Vagina (tissue), 2 donors: ENCODE data around the gene RNF11. TPM values are rescaled to one million over a fixed set of nuclear protein-coding genes. Genes with fewer than 3 reads are reported as not detected.

Source experiments
- DNase-seq, 2 donors: peaks; one replicate each; pipeline ENCODE4 v3.0.0-alpha.2; 2017; ENCODE audit errors: extremely low spot score in 2 of 2
- H3K27ac ChIP-seq: fragments of 200-600 bp; sonication (generic); one replicate; pipeline ENCODE4 v1.5.1; 2019
- H3K27me3 ChIP-seq: fragments of 200-600 bp; sonication (generic); one replicate; pipeline ENCODE4 v1.5.1; 2019
- H3K36me3 ChIP-seq, 2 donors: fragments of 200-600 bp; sonication (generic); one replicate each; pipeline ENCODE4 v1.5.1; 2017 to 2019
- H3K4me1 ChIP-seq: fragments of 200-600 bp; sonication (generic); one replicate; pipeline ENCODE4 v1.5.1; 2019
- H3K4me3 ChIP-seq, 2 donors: fragments of 200-600 bp; sonication (generic); 1 replicate in 1 of 2; 2 replicates in 1 of 2; pipeline ENCODE4 v1.5.1; 2016 to 2019
- H3K9me3 ChIP-seq: fragments of 200-600 bp; sonication (generic); one replicate; pipeline ENCODE4 v1.5.1; 2019
- POLR2A ChIP-seq, 2 donors: fragments of 450-650 bp; IDR thresholded peaks; one replicate each; pipeline ENCODE4 v1.6.1; 2017; ENCODE audit warnings: antibody characterized with exemption in 2 of 2, mild to moderate bottlenecking in 2 of 2, moderate library complexity in 2 of 2
- POLR2AphosphoS5 ChIP-seq, 2 donors: sonication (generic); formaldehyde crosslinking; IDR thresholded peaks; one replicate each; pipeline ENCODE4 v1.9.0; 2017; ENCODE audit warnings: antibody characterized with exemption in 2 of 2, mild to moderate bottlenecking in 2 of 2, low read depth in 1 of 2; ENCODE audit not compliant: insufficient read depth in 1 of 2
- intact Hi-C: fragments of 100-400 bp; cut with DNase I; formaldehyde crosslinking; loops from one replicate; pipeline ENCODE4 v1.15.1; 2023
- total RNA-seq: library from RNA; depleted of rRNA; stranded (reverse); fragments of >200 nt; gene quantifications from one replicate; pipeline ENCODE4 v1.2.3, GENCODE V29; 2016
- TF ChIP-seq, protein P1 (sequence below), 3 experiments: fragments of 450-650 bp in 2 of 3; fragments of 200-600 bp in 1 of 3; sonication (generic) in 1 of 3; IDR thresholded peaks; one replicate each; pipeline ENCODE4 v1.5.1; 2017 to 2019; ENCODE audit warnings: antibody characterized with exemption in 3 of 3, mild to moderate bottlenecking in 2 of 3, moderate library complexity in 2 of 3

The RNF11 gene
- total RNA-seq, 1 donor from 2014 or later, result 73.9 TPM

DNA sequence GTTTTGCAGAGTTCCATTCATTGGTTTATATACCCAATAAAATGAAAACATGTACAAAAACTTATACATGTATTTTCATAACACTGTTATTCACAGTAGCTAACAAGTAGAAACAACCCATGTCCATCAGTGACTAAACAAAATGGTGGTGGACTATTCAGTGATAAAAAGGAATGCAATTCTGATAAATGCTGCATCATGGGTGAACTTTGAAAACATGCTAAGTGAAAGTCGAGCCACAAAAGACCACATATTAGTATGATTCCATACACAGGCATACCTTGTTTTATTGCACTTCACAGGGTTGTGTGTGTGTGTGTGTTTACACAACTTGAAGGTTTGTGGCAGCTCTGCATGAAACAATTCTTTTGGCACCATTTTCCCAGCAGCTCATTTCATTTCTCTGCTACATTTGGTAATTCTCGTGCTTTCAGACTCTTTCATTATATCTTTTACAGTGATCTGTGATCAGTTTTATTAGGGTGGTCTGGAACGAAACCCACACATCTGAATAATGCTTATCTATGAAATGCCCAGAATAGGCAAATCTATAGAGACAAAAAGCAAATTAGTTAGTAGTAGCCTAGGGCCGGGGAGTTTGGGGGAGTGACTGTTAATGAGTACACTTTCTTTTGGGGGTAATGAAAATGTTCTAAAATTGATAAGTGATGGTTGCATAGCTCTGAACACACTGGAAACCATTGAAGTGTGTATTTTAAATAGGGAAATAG is 27.2 kb downstream of the RNF11 start:
- TF ChIP-seq POLR2A (IDR thresholded peaks at IDR 0.05), result no peak
- TF ChIP-seq, protein P1, sequence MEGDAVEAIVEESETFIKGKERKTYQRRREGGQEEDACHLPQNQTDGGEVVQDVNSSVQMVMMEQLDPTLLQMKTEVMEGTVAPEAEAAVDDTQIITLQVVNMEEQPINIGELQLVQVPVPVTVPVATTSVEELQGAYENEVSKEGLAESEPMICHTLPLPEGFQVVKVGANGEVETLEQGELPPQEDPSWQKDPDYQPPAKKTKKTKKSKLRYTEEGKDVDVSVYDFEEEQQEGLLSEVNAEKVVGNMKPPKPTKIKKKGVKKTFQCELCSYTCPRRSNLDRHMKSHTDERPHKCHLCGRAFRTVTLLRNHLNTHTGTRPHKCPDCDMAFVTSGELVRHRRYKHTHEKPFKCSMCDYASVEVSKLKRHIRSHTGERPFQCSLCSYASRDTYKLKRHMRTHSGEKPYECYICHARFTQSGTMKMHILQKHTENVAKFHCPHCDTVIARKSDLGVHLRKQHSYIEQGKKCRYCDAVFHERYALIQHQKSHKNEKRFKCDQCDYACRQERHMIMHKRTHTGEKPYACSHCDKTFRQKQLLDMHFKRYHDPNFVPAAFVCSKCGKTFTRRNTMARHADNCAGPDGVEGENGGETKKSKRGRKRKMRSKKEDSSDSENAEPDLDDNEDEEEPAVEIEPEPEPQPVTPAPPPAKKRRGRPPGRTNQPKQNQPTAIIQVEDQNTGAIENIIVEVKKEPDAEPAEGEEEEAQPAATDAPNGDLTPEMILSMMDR (IDR thresholded peaks at IDR 0.05), result no peak
- TF ChIP-seq POLR2AphosphoS5 (IDR thresholded peaks at IDR 0.05; ENCODE audit: insufficient read depth in 1 of 2, low read depth in 1 of 2), result no peak
- H3K27ac ChIP-seq, result no peak overlapping the region
- H3K4me3 ChIP-seq, result no peak overlapping the region
- no peaks in the 10 kb centered on the region for H3K9me3 ChIP-seq
- no peaks in the 10 kb centered on the region for H3K36me3 ChIP-seq
- peaks cover 91% of the 10 kb centered on the region for H3K4me1 ChIP-seq
- intact Hi-C loops, result no loop called here
- no peak for DNase-seq
- no peaks in the 10 kb centered on the region for H3K27me3 ChIP-seq

DNA sequence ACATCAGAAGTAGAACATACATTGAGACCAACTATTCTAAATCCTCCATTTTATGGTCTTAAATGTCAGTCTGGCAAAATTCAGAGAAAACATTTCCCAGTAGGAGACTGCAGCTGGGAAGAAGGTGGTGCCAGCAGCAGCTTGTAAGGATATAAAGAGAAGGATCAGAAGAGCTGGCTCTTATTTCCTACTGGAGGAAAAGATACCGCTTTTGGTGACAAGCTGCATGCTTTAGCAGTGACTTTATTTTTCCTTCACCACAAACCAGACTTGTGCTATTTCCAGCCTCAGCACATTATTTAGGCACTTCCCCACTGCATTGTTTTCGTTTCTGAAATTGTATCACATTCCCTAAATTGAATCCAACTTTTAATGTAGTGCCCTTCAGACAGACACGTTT is 28.4 kb downstream of the RNF11 start:
- intact Hi-C loops, result no loop called here
- TF ChIP-seq, protein P1 (IDR thresholded peaks at IDR 0.05), result no peak
- peak in 1 of 2 donors; percentile 22 for TF ChIP-seq POLR2AphosphoS5 (IDR thresholded peaks at IDR 0.05; ENCODE audit: insufficient read depth in 1 of 2, low read depth in 1 of 2)
- H3K9me3 ChIP-seq, result no peaks in the 10 kb centered on the region
- H3K4me3 ChIP-seq, result no peak overlapping the region
- H3K27me3 ChIP-seq, result no peaks in the 10 kb centered on the region
- peaks cover 91% of the 10 kb centered on the region for H3K4me1 ChIP-seq
- H3K36me3 ChIP-seq, result no peaks in the 10 kb centered on the region
- DNase-seq, result no peak
- peak overlapping the region; percentile 49 for H3K27ac ChIP-seq

DNA sequence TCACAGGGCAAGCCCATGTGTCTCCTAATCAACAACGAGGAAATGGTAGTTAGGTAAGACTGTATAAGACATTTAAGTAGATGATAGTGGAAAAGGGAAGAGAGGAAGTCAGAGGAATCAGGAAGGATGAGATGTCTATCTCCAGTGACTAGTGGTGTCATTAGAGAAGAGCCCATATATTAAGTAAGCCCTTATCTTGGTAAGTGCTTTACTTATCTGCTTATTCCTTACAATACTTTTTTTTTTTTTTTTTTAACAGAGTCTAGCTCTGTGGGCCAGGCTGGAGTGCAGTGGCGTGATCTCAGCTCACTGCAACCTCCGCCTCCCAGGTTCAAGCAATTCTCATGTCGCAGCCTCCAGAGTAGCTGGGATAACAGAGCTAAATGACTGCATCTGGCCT is 29.5 kb downstream of the RNF11 start:
- intact Hi-C loops, result no loop called here
- DNase-seq, result no peak

DNA sequence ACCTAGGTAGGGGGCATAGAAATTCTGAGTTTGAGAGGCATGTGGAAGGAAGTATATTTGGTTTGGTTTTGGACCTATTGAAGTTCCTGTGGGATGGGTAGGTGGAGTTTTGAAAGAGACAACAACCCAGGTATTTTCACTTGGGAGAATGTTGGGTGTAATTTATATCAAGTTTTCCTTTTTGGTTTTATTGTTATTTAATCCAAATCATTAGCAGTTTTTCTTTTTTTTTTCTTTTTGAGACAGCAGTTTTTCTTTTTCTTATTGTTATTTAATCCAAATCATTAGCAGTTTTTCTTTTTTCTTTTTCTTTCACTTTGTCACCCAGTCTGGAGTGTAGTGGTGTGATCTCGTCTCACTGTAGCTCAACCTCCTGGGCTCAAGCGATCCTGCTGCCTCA is 30.1 kb downstream of the RNF11 start:
- intact Hi-C loops, result no loop called here
- Histone ChIP-seq H3K4me1 (peaks cover 80% of the 10 kb centered on the region), H3K27ac (no peak overlapping the region), H3K4me3 (no peak overlapping the region), H3K27me3 (no peaks in the 10 kb centered on the region), H3K36me3 (peaks cover 0 to 4% of the 10 kb centered on the region in 2 donors), H3K9me3 (no peaks in the 10 kb centered on the region)
- TF ChIP-seq, protein P1 (IDR thresholded peaks at IDR 0.05), result no peak
- TF ChIP-seq POLR2AphosphoS5 (IDR thresholded peaks at IDR 0.05; ENCODE audit: insufficient read depth in 1 of 2, low read depth in 1 of 2) (no peak), POLR2A (IDR thresholded peaks at IDR 0.05) (no peak)
- DNase-seq, result no peak

More for the DNA sequence above, 29.5 kb downstream of the RNF11 start:
- Histone ChIP-seq H3K27me3 (no peaks in the 10 kb centered on the region), H3K36me3 (peaks cover 0 to 4% of the 10 kb centered on the region in 2 donors), H3K27ac (no peak overlapping the region), H3K9me3 (no peaks in the 10 kb centered on the region), H3K4me3 (no peak overlapping the region), H3K4me1 (peaks cover 85% of the 10 kb centered on the region)
- TF ChIP-seq POLR2A (IDR thresholded peaks at IDR 0.05) (no peak), POLR2AphosphoS5 (IDR thresholded peaks at IDR 0.05; ENCODE audit: insufficient read depth in 1 of 2, low read depth in 1 of 2) (no peak)
- TF ChIP-seq, protein P1 (IDR thresholded peaks at IDR 0.05), result no peak

DNA sequence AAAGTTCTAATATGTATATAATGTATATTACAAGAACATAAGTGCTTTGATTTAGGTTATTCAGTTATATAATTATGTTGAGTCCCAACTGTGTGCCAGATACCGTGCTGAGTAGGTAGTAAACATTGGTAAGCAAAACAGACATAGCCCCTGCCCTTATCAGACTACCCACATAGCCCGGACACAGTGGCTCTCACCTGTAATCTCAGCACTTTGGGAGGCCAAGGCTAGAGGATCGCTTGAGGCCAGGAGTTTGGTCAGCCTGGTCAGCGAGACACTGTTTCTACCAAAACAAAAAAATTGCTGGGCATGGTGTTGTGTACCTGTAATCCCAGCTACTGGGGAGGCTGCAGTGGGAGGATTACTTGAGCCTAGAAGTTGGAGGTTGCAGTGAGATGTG is 30.7 kb downstream of the RNF11 start:
- Histone ChIP-seq H3K9me3 (no peaks in the 10 kb centered on the region), H3K4me1 (peaks cover 74% of the 10 kb centered on the region), H3K4me3 (no peak overlapping the region), H3K36me3 (peaks cover 0 to 4% of the 10 kb centered on the region in 2 donors), H3K27me3 (no peaks in the 10 kb centered on the region), H3K27ac (no peak overlapping the region)
- intact Hi-C loops, result no loop called here
- DNase-seq, result no peak
- TF ChIP-seq POLR2A (IDR thresholded peaks at IDR 0.05) (no peak), POLR2AphosphoS5 (IDR thresholded peaks at IDR 0.05; ENCODE audit: insufficient read depth in 1 of 2, low read depth in 1 of 2) (no peak)
- TF ChIP-seq, protein P1 (IDR thresholded peaks at IDR 0.05), result no peak
